ENCODE data around the gene ELANE.

ELANE gene

DNA sequence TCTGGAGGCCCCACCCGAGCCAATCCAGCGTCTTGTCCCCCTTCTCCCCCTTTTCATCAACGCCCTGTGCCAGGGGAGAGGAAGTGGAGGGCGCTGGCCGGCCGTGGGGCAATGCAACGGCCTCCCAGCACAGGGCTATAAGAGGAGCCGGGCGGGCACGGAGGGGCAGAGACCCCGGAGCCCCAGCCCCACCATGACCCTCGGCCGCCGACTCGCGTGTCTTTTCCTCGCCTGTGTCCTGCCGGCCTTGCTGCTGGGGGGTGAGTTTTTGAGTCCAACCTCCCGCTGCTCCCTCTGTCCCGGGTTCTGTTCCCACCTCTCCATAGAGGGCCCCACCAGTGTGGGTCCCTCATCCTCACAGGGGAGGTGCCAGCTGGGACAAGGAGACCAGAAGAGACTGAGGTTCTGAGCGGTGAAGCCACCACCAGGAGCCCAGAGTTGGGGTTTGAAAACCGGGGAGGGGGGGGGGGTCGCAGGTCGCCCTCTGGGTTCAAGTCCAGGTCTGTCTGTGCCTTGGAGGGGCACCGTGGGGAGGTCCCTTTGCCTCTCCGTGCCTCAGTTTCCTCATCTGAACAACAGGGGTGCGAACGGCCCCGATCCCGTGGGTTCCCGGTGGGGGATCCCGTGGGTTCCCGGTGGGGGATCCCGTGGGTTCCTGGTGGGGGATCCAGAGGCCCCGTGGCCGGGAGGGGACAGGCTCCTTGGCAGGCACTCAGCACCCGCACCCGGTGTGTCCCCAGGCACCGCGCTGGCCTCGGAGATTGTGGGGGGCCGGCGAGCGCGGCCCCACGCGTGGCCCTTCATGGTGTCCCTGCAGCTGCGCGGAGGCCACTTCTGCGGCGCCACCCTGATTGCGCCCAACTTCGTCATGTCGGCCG, at the start of gene ELANE:
Gene ELANE, plus strand, starts transcription at position 168 of the 878 bp plus-strand sequence. Its CDS starts 26 bp downstream, at position 194.
- DNase-seq (ENCODE audit: low read depth in 2 of 3, low spot score in 1 of 3) = no peak

DNA sequence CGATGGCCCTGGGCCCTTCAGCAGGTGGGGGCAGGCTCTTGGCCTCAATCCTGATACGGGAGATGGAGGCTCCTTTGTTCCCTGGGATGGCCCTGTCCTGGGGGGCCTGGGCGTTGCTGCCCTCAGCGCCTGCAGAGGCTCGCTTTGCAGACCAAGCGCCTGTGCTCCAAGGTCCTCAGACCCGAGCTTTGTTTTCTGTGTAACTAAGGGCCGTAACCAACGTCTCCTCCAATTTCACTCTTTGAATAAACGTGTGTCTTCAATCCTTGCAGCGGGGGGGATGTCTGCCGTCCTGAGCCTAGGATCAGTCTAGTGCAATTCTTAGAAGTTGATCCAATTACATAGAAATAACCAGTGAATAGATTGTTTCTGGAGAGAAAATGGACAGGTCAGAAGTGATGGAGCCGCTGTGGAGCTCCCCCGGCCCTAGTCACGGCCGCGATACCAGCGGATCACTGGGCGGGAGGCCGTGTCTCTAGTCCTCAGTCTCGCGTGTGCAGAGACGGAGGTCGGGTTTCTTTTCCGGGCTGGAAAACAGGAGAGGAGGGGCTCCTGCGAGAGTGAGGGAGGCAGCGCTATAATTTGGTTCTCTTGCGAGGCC, 49.5 kb upstream of the ELANE start:
- no peak for DNase-seq (ENCODE audit: low read depth in 2 of 3, low spot score in 1 of 3)

DNA sequence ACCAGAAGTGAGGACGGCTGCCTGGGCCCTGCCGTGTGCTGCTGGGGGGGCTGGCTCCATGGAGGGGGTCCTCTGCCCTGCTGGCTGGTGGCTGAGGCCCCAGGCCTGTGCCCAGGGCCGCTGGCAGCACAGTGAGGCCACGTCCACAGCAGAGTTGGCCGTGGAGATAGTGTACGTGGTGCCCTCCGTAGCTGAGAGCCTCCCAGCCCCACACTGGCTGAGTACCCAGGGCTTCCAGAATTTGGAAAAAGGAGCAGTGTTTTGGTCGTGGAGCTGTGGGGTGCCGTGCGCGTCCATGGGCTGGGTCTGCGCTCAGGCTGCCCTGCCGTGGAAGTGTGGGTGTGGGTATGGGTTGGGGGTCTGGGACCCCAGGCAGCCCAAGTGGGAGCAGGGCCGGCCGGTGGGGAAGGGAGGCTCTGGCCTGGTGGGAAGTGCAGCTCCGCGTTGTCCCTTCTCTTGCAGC, 49.0 kb upstream of the ELANE start:
- no peak for DNase-seq (ENCODE audit: low read depth in 2 of 3, low spot score in 1 of 3)

DNA sequence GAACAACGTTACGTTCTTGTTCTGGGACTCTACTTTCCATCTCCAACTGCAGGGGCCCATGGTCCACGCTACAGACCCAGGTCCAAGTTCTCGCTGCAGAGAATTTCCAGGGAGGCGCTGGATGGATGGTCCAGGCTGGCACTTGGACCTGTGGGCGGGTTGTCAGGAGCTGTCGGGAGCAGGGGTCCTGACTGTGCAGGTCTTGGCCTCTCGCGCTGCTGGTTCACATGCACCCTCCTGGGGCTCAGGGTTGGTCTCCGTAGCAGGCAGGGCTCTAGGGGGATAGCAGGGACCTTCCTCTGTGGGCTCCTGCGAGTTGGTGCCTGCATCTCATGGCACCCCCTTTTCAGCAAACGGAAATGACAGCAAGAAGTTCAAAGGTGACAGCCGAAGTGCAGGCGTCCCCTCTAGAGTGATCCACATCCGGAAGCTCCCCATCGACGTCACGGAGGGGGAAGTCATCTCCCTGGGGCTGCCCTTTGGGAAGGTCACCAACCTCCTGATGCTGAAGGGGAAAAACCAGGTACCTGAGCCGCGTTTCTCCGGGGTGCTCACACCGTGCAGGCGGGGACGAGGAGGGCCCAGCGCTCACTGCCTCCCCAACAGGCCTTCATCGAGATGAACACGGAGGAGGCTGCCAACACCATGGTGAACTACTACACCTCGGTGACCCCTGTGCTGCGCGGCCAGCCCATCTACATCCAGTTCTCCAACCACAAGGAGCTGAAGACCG, 48.3 kb upstream of the ELANE start:
- DNase-seq (ENCODE audit: low read depth in 2 of 3, low spot score in 1 of 3) = no peak

DNA sequence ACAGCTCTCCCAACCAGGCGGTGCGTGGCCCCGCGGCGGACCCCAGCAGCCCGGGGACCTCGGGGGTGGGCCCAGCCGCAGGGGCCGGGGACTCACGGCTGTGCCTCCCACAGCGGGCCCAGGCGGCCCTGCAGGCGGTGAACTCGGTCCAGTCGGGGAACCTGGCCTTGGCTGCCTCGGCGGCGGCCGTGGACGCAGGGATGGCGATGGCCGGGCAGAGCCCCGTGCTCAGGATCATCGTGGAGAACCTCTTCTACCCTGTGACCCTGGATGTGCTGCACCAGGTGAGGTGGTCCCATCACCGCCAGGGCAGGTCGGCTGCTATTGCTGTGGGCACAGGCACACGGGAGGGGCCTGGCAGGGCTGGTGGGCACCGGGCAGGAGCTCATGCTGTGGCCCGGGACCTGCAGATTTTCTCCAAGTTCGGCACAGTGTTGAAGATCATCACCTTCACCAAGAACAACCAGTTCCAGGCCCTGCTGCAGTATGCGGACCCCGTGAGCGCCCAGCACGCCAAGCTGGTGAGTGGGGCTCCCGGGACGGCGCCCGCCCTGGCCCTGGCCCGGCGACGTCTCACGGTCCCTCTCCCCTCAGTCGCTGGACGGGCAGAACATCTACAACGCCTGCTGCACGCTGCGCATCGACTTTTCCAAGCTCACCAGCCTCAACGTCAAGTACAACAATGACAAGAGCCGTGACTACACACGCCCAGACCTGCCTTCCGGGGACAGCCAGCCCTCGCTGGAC, 47.5 kb upstream of the ELANE start:
- no peak for DNase-seq (ENCODE audit: low read depth in 2 of 3, low spot score in 1 of 3)

DNA sequence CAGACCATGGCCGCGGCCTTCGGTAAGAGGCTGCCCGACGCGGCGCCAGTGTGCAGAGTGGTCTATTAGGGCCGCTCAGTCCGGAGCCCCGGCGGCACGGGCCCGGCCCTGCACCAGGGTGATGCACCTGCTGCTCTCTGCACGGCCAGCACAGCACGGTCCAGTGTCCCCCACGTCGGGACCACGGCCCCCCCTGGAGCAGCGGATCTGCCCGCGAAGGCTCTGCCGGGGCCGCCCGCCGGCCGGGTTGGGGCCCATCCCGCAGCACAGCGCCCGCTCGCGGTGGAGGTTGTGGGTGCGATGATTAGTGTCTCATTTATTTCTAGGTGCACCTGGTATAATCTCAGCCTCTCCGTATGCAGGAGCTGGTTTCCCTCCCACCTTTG, 46.9 kb upstream of the ELANE start:
- DNase-seq (ENCODE audit: low read depth in 2 of 3, low spot score in 1 of 3) = no peak

DNA sequence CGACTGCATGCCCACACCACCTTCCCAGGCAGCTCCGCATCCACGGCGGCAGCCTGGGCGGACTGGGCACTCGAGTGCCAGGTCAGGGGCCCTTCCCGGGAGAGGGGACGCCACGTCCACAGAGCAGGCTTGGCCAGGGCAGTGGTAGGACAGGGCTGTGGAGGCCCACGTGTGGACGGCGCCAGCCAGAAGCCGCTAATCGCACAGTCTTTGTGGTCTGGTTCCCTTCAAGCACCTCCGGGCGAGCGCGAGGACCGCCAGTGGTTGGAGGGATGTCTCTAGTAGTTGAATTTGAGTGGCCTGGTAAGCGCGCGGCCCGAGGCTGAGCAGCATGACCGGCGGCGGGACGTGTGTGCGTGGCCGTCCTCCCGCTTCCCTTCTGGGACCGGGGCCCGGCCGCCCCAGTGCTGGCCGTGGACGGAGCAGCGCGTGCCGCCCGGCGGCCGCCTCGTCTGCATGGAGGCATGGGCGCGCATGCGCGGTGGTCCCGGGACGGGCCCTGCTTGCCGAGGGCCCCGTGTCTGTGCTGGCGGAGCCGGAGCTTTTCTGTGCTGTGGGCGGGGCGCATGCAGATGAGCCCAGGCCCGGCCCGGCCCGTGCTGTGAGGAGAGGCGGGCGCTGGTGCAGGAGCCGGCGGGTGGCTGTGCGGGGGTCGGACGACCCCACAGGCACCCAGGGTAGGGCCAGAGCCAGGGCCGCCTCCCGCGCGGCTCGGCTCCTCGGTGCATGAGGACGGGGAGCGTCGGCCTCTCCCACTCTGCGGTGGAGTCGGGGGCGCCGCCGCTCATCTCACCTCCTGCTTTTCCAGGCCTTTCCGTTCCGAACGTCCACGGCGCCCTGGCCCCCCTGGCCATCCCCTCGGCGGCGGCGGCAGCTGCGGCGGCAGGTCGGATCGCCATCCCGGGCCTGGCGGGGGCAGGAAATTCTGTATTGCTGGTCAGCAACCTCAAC, 46.2 kb upstream of the ELANE start:
- no peak for DNase-seq (ENCODE audit: low read depth in 2 of 3, low spot score in 1 of 3)

DNA sequence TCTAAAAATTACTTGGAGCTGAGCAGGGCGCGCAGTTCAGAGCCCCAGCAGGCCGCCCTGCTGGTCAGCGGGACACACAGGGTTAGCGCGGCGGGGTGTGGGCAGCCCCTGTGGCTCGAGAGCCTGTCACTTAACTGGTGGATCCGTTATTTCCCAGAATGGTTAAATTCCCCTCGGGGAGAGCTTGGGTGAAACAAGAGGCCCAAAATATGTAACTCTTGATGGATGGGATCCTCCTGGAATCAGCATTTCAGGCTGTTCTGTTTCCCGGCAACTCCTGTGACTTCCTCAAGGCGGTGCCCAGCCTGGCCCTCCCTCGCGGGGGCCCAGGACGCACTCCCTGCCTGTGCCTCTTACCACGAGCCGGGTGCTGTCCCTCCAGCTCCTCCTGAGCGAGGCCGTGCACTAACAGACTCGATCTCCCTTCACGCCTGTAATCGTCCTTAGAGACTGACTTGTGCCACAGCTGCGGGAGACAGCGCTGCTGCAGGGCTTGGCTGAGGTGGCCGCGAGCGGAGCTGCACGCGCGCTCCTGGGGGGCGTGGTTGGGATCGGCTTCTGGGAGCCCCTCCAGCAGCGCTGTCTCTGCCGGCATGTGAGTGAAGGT, 45.2 kb upstream of the ELANE start:
- no peak for DNase-seq (ENCODE audit: low read depth in 2 of 3, low spot score in 1 of 3)

DNA sequence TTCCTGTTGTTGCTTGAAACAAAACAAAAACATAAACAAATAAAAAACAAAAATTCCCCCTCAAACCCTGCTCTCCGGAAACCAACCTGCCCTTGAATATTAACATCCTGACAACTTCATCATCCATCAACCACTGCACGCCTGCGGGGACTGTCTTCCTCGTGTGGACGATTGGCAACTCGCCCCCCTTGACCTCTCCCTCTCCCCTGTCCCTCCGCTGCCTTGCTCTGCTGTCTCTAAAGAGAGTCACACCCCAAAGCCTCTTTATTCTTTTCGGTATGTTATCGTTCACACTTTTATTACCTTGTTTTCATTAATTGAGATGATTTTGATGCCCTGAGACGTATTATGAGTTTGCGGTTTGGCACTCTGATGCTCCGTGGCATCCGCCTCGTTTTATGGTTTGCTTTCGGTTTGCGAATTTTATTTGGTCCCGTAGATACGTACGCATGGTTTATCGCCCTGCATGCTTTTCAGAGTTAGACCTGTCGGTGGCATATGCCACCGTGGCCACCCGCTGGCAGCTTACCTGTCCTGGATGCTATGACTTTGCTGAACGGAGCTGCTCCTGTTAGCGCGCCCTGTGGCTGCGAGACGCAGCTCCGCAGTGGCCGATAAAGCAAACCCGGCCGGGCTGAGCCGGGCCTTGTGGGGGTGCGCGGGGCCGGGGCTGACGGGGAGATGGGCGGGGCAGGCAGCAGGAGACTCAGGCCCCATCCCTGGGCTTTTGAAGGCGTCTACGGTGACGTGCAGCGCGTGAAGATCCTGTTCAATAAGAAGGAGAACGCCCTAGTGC, 44.3 kb upstream of the ELANE start:
- no peak for DNase-seq (ENCODE audit: low read depth in 2 of 3, low spot score in 1 of 3)

DNA sequence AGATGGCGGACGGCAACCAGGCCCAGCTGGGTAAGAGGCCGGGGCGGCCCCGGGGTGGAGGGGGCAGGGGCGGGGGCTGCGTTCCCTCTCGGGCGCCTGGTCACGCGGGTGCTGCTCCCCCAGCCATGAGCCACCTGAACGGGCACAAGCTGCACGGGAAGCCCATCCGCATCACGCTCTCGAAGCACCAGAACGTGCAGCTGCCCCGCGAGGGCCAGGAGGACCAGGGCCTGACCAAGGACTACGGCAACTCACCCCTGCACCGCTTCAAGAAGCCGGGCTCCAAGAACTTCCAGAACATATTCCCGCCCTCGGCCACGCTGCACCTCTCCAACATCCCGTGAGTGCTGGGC, 43.7 kb upstream of the ELANE start:
- no peak for DNase-seq (ENCODE audit: low read depth in 2 of 3, low spot score in 1 of 3)

DNA sequence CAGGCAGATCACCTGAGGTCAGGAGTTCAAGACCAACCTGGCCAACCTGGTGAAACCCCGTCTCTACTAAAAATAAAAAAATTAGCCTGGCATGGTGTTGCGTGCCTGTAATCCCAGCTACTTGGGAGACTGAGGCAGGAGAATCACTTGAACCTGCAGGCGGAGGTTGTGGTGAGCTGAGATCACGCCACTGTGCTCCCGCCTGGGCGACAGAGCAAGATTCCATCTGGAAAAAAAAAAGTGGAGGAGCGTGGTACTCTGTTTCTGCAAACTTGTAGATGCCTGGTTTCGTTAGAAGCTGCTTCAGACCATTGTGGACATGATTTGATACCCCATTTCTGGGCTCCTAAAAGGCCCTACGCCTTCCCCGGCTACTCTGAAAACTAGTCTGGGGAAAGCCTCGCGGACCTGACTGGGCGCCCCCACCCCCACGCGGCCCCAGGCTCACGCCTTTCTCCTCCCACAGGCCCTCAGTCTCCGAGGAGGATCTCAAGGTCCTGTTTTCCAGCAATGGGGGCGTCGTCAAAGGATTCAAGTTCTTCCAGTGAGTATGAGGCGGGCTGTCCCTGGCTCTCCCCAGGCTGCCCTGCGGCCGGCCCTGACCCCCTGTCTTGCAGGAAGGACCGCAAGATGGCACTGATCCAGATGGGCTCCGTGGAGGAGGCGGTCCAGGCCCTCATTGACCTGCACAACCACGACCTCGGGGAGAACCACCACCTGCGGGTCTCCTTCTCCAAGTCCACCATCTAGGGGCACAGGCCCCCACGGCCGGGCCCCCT, 41.8 kb upstream of the ELANE start:
- DNase-seq (ENCODE audit: low read depth in 2 of 3, low spot score in 1 of 3) = no peak

DNA sequence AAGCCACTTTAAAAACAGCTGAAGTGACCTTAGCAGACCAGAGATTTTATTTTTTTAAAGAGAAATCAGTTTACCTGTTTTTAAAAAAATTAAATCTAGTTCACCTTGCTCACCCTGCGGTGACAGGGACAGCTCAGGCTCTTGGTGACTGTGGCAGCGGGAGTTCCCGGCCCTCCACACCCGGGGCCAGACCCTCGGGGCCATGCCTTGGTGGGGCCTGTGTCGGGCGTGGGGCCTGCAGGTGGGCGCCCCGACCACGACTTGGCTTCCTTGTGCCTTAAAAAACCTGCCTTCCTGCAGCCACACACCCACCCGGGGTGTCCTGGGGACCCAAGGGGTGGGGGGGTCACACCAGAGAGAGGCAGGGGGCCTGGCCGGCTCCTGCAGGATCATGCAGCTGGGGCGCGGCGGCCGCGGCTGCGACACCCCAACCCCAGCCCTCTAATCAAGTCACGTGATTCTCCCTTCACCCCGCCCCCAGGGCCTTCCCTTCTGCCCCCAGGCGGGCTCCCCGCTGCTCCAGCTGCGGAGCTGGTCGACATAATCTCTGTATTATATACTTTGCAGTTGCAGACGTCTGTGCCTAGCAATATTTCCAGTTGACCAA, 41.1 kb upstream of the ELANE start:
- DNase-seq (ENCODE audit: low read depth in 2 of 3, low spot score in 1 of 3) = no peak

DNA sequence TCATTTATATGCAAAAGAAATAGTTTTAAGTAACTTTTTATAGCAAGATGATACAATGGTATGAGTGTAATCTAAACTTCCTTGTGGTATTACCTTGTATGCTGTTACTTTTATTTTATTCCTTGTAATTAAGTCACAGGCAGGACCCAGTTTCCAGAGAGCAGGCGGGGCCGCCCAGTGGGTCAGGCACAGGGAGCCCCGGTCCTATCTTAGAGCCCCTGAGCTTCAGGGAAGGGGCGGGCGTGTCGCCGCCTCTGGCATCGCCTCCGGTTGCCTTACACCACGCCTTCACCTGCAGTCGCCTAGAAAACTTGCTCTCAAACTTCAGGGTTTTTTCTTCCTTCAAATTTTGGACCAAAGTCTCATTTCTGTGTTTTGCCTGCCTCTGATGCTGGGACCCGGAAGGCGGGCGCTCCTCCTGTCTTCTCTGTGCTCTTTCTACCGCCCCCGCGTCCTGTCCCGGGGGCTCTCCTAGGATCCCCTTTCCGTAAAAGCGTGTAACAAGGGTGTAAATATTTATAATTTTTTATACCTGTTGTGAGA, 40.5 kb upstream of the ELANE start:
- no peak for DNase-seq (ENCODE audit: low read depth in 2 of 3, low spot score in 1 of 3)

DNA sequence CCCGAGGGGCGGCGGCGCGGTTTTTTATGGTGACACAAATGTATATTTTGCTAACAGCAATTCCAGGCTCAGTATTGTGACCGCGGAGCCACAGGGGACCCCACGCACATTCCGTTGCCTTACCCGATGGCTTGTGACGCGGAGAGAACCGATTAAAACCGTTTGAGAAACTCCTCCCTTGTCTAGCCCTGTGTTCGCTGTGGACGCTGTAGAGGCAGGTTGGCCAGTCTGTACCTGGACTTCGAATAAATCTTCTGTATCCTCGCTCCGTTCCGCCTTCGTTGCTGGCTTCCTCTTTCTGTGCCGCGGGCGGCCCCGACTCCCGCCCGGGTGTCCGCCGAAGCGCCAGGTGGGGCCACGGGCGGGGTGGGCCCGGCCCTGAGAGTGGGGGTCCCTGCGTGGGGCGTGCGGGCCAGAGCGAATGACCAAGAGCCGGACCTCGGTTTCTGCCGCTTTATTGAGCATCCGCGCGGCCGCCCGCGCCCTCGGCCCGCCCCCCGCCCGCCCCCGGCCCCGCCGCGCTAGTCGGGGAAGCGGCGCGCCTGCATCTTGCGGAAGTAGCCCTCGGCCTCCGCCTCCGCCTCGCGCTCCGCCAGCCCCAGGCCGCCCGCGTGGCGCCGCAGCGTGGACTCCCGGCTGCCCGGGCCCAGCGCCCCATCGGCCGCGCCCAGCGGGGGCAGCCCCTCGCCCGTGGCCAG, 39.9 kb upstream of the ELANE start:
- DNase-seq (ENCODE audit: low read depth in 2 of 3, low spot score in 1 of 3) = no peak

DNA sequence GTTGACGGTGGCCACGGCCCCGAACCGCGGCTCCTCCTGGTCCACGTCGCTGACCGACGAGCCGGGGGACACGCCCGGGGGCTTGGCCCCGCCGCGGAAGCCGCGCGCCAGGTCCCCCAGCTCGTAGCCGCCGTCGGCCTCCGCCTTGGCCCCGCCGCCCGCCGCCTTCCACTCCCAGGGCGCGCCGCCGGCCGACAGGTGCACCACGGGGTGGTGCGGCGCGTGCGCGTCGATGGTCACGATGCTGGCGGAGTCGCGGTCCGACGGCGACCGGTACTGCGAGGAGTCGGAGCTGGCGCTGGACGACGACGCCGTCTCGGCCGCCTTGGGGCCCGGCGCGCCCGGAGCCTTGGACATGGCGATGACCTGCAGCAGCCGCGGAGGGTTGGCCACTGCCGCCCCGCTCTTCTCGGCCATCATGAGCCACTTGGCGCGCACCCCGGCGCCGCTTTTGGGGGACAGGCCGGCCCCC, 39.3 kb upstream of the ELANE start:
- DNase-seq (ENCODE audit: low read depth in 2 of 3, low spot score in 1 of 3) = no peak

DNA sequence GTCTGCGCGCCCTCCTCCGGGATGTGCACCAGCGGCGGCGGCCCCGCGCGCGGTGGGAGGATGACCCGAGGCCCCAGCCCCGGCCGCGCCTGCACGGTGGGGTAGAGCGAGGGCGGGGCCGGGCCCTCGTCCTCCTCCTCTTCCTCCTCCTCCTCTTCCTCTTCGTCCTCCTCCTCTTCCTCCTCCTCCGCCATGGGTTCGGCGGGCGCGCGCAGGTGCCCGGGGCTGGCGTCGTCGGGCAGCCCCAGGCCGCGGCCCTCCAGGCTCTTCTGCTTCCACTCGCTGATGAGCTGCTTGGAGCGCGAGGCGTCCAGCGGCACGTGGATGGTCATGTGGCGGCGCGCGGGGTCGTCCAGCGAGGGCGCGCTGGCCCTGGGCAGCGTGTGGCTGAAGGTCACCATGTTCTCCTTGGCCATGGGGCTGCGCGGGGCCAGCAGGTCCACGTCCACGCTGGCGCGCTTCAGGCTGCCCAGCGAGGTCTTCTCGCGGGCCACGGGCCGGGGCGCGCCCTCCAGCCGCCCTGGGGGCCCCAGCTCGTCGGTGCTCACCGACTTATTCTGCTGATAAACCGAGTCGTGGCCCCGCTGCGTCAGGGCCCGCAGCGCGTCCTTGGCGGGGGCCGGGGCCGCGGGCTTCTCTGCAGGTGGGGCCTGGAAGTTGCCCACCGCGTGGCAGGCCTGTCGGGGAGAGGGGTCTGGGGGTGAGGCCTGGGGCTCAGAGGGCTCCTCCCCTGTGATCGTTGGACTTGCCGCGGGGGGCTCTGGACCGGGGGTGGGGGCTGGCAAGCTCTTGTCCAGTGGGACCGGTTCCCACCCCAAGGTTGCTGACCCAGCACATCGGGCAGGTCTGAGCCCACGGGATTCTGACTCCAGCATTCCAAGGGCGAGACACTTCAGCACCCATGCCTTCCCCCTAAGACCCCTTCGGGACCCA, 38.6 kb upstream of the ELANE start:
- no peak for DNase-seq (ENCODE audit: low read depth in 2 of 3, low spot score in 1 of 3)

Measured in stimulated activated CD4-positive, alpha-beta T cell treated with anti-CD3 and anti-CD28 coated beads, Interleukin-12 subunit alpha, Interleukin-12 subunit beta, amount 100 ng/mL, for 48 hours (primary cell).